Hematopoietic multipotent progenitor cell treated with erythropoietin and hydrocortisone succinate and interleukin-3 and kit ligand, for 4 days (in vitro differentiated cells): ENCODE data around the gene PKM.
"Not testable (repeated sequence)": the region's sequence is repeated elsewhere in the genome, so short reads cannot be mapped to it uniquely, and the experiment has no call there.

Experiments used
- DNase-seq: peaks from one replicate; pipeline ENCODE4 v3.0.0-alpha.2; 2015

Gene PKM

GRCh38 chr15:72231066-72231832, at the start of gene PKM:
Gene PKM (minus strand): TSS chr15:72231190. CDS start chr15:72219097, 12,093 bp downstream.
- DNase-seq = peak; percentile 95

- DNase-seq = no peak
Measured at GRCh38 chr15:72280751-72281150, 49.8 kb upstream of the PKM start.

- DNase-seq = no peak
Measured at GRCh38 chr15:72278737-72279136, 47.7 kb upstream of the PKM start.

GRCh38 chr15:72276326-72276700, 45.3 kb upstream of the PKM start:
- DNase-seq = no peak

GRCh38 chr15:72275635-72276325, 44.8 kb upstream of the PKM start:
- DNase-seq = not testable (repeated sequence)

- DNase-seq = no peak
Measured at GRCh38 chr15:72272997-72273352, 42.0 kb upstream of the PKM start.

GRCh38 chr15:72272213-72272996, 41.4 kb upstream of the PKM start, which contains the start of gene PARP6:
Gene PARP6 (minus strand): TSS chr15:72272554. CDS start chr15:72267477, 5,077 bp downstream.
- DNase-seq = peak; percentile 99

GRCh38 chr15:72271895-72272212, 40.9 kb upstream of the PKM start:
- DNase-seq = peak; percentile 32

- no peak for DNase-seq
Measured at GRCh38 chr15:72271221-72271620, 40.2 kb upstream of the PKM start.

GRCh38 chr15:72269739-72270138, 38.7 kb upstream of the PKM start:
- DNase-seq = no peak

- no peak for DNase-seq
Measured at GRCh38 chr15:72265031-72265430, 34.0 kb upstream of the PKM start.

- DNase-seq = no peak
Measured at GRCh38 chr15:72252663-72253299, 21.8 kb upstream of the PKM start.

GRCh38 chr15:72249142-72249810, 18.3 kb upstream of the PKM start:
- DNase-seq = no peak

GRCh38 chr15:72248514-72248913, 17.5 kb upstream of the PKM start:
- DNase-seq = no peak

- DNase-seq = no peak
Measured at GRCh38 chr15:72242775-72243370, 11.9 kb upstream of the PKM start.

- no peak for DNase-seq
Measured at GRCh38 chr15:72239652-72240051, 8.7 kb upstream of the PKM start.

- no peak for DNase-seq
Measured at GRCh38 chr15:72238586-72238985, 7.6 kb upstream of the PKM start.

- DNase-seq = peak; percentile 18
Measured at GRCh38 chr15:72237853-72238224, 6.8 kb upstream of the PKM start.

- DNase-seq = peak; percentile 97
Measured at GRCh38 chr15:72237029-72237852, 6.3 kb upstream of the PKM start.

- peak; percentile 7 for DNase-seq
Measured at GRCh38 chr15:72236381-72237003, 5.5 kb upstream of the PKM start.

GRCh38 chr15:72235298-72235697, 4.3 kb upstream of the PKM start:
- peak; percentile 12 for DNase-seq
